GM21717 (cell line): Measurements from ENCODE around the gene CCM2.
"Not testable (repeated sequence)": the region's sequence is repeated elsewhere in the genome, so short reads cannot be mapped to it uniquely, and the experiment has no call there.

Experiments used
- ATAC-seq: cut with Tn5 transposase; IDR thresholded peaks from one replicate; pipeline ENCODE4 v1.9.1; 2021; ENCODE audit warnings: mild to moderate bottlenecking, moderate library complexity; ENCODE audit not compliant: unreplicated experiment

The CCM2 gene

GRCh38 chr7:44998153-44998871, 1.7 kb upstream of the CCM2 start:
- ATAC-seq: no peak

GRCh38 chr7:44999245-45000092, 532 bp upstream of the CCM2 start:
- ATAC-seq: peak; percentile 59

- peak; percentile 28 for ATAC-seq
Measured at GRCh38 chr7:45001138-45001694, 1.2 kb downstream of the CCM2 start.

- ATAC-seq: no peak
Measured at GRCh38 chr7:45001826-45002225, 1.8 kb downstream of the CCM2 start.

- no peak for ATAC-seq
Measured at GRCh38 chr7:45003789-45004188, 3.8 kb downstream of the CCM2 start.

- ATAC-seq: no peak
Measured at GRCh38 chr7:45007106-45007505, 7.1 kb downstream of the CCM2 start.

- peak; percentile 54 for ATAC-seq
Measured at GRCh38 chr7:45007571-45008328, 7.7 kb downstream of the CCM2 start.

GRCh38 chr7:45013465-45013967, 13.5 kb downstream of the CCM2 start:
- no peak for ATAC-seq

GRCh38 chr7:45015313-45015712, 15.3 kb downstream of the CCM2 start:
- ATAC-seq: no peak

- ATAC-seq: no peak
Measured at GRCh38 chr7:45017253-45017652, 17.3 kb downstream of the CCM2 start.

- ATAC-seq: no peak
Measured at GRCh38 chr7:45020915-45021314, 20.9 kb downstream of the CCM2 start.

GRCh38 chr7:45021604-45022296, 21.7 kb downstream of the CCM2 start:
- peak; percentile 53 for ATAC-seq

GRCh38 chr7:45024126-45024744, 24.2 kb downstream of the CCM2 start:
- ATAC-seq: no peak

- ATAC-seq: not testable (repeated sequence)
Measured at GRCh38 chr7:45025473-45025872, 25.5 kb downstream of the CCM2 start.

- ATAC-seq: no peak
Measured at GRCh38 chr7:45026013-45026412, 26.0 kb downstream of the CCM2 start.

- peak; percentile 47 for ATAC-seq
Measured at GRCh38 chr7:45026984-45027773, 27.2 kb downstream of the CCM2 start.

- no peak for ATAC-seq
Measured at GRCh38 chr7:45027774-45028114, 27.7 kb downstream of the CCM2 start.

GRCh38 chr7:45028138-45028919, 28.3 kb downstream of the CCM2 start:
- ATAC-seq: no peak
